ENCODE results near the gene PGAM2. TPM values are rescaled to one million over a fixed set of nuclear protein-coding genes. Genes with fewer than 3 reads are reported as not detected.

PGAM2 gene
- total RNA-seq, 1 donor = not detected

DNA sequence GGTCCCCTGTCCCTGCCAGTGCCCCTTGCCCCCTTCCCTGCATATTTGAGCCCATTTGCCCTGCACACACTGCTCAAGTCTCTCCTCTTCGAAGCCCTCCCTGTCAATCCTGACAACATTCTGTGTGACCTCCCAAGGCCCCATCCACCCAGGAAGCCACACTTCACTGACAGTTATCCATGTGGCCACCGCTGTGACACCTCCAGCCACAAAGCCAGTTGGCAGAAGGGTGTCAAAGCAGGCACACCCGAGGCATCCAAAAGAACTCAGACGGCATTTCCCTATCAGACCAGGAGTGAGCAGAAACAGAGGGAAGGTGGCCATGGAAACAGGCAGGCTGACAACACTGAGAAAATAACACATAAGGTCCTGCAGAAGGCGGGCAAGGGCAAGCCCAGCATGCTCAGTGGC lies 12.3 kb upstream of the PGAM2 start:
- TF ChIP-seq, protein P1, sequence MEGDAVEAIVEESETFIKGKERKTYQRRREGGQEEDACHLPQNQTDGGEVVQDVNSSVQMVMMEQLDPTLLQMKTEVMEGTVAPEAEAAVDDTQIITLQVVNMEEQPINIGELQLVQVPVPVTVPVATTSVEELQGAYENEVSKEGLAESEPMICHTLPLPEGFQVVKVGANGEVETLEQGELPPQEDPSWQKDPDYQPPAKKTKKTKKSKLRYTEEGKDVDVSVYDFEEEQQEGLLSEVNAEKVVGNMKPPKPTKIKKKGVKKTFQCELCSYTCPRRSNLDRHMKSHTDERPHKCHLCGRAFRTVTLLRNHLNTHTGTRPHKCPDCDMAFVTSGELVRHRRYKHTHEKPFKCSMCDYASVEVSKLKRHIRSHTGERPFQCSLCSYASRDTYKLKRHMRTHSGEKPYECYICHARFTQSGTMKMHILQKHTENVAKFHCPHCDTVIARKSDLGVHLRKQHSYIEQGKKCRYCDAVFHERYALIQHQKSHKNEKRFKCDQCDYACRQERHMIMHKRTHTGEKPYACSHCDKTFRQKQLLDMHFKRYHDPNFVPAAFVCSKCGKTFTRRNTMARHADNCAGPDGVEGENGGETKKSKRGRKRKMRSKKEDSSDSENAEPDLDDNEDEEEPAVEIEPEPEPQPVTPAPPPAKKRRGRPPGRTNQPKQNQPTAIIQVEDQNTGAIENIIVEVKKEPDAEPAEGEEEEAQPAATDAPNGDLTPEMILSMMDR (IDR thresholded peaks at IDR 0.05; ENCODE audit: insufficient read depth, low read length) = no peak
- no peak overlapping the region for H3K4me3 ChIP-seq (ENCODE audit: low read depth, low read length)
- DNase-seq (ENCODE audit: low read depth) = no peak

DNA sequence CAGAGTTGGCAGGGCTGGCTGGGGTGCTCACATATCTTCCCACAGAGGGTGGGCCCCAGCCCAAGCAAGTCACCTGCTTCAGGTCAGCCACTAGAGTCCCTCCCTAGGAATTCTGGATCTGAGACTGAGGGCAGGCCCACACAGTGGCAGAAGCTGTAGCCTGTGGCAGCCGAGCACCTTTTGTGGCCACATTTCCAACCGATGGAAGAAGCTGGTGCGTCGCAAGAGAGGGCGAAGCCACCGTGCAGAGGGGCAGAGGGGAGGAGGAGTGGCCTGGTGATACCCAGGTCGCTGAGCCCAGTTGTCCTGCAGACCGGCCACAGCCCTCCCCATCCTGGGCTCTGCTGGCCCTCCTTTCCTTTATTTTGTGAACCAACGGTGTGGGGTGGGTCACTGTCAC lies 11.7 kb upstream of the PGAM2 start:
- TF ChIP-seq, protein P1 (IDR thresholded peaks at IDR 0.05; ENCODE audit: insufficient read depth, low read length) = no peak
- DNase-seq (ENCODE audit: low read depth) = no peak
- H3K4me3 ChIP-seq (ENCODE audit: low read depth, low read length) = no peak overlapping the region

DNA sequence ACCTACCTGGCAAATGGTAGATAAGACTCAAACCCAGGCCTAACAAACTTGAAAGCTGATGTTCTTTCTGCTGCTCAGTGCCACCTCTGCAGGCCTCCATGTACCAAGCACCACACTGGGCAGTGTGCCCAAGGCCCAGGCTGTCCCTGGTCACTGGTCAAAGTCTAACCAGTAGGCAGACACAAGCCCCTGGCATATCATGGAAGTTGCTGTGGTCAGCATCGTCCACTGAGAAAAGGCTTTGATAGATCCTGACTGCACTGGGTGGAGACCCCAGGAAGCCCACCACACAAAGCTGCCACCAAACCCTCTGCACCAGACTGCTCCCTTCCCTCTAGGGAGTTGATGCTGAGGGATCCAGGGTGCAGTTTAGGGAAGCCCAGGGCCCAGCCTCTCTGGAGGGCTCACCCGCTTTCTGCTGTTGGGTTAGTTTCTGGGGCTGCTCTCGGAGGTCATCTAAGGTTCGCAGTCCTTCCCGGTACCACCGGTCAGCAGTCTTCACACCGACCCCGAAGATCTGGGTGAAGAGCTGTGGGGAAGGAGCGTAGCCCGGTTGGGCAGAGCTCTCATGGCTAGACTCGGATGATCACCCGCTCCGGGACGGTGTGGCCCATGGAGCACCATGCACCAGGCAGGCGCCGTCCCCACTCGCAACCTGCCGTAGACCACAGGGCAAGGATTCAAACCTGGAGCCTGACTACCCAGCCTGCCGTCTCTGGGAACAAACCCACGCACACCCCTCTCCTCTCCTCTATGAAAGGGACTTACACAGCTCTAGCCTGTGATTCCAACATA lies 10.9 kb upstream of the PGAM2 start:
- no peak overlapping the region for H3K4me3 ChIP-seq (ENCODE audit: low read depth, low read length)
- no peak for DNase-seq (ENCODE audit: low read depth)
- TF ChIP-seq, protein P1 (IDR thresholded peaks at IDR 0.05; ENCODE audit: insufficient read depth, low read length) = no peak

DNA sequence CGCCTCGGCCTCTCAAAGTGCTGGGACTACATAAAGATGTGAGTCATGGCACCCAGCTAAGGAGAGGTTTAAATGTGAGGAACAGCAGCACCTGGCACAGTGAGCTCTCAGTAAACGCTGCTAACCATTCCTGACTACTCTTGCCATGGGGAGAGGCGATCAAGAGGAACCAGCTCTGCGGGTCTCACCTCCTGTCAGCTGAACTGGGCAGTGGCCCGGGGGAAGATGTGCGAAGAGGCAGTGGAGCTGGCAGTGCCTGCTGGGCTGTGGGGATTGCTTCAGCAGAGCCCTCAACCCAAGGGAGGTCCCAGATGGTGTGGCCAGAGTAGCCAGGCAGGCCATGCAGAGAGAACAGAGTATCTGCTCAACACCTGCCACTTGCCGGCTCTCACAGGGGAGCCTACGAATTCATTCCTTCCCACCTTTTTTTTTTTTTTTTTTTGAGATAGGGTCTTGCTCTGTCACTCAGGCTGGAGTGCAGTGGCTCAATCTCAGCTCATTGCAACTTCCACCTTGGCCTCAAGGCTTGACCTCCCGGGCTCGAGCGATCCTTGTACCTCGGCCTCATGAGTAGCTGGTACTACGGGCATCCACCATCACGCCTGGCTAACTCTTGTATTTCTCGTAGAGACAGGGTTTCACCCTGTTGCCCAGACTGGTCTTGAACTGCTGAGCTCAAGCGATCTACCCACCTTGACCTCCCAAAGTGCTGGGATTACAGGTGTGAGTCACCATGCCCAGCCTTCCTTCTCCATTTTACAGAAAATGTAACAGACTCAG lies 10.1 kb upstream of the PGAM2 start:
- TF ChIP-seq, protein P1 (IDR thresholded peaks at IDR 0.05; ENCODE audit: insufficient read depth, low read length) = no peak
- no peak for DNase-seq (ENCODE audit: low read depth)
- H3K4me3 ChIP-seq (ENCODE audit: low read depth, low read length) = no peak overlapping the region

DNA sequence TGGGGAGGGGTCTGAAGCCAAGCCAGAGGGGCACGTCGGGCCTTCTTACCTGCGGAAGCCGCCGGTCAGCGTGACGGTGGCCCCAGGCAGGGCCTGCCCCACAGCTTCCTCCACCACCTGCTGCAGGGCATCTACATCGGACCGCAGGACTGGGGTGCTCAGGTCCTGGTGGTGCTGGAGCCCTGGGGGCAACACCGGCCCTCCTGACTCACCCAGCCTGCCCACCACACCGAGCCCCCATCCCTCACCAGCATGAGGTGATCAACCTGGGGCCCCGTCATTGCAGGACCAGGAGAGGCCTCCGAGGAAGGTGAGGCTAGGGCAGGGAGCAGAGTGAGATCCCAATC lies 9.0 kb upstream of the PGAM2 start:
- H3K4me3 ChIP-seq (ENCODE audit: low read depth, low read length) = no peak overlapping the region
- TF ChIP-seq, protein P1 (IDR thresholded peaks at IDR 0.05; ENCODE audit: insufficient read depth, low read length) = no peak
- no peak for DNase-seq (ENCODE audit: low read depth)

DNA sequence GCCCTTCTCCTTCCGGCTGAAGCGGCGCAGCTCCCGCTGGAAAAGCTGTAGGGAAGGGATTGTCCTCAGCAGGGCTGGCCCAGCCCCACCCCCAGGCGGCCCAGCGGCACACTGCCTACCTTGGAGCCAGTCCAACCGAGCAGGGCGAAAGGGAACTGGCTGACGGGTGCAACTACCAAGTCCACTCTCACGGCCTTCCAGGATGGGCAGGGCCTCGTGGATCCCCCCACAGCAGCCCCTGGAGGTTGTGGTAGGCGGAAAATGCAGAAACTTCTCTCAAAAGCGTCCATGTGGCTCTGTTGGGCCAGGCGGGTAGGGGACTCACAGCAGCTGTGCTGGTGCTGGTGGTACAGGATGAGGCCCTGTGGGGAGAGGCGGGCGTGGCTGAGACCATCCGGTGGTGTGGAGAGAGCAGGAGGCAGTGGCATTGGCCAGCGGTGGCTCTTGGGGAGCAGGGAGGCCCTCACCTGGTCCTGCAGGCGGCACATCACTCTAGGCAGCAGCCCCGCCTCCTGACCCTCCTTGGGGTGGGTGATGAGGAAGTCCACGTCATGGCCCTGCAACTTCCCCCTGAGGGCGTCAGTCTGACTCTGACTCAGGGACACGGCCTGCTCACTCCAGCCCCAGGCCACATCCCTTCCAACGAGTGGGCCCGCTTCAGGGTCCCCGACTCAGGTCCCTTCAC lies 8.4 kb upstream of the PGAM2 start:
- H3K4me3 ChIP-seq (ENCODE audit: low read depth, low read length) = no peak overlapping the region
- TF ChIP-seq, protein P1 (IDR thresholded peaks at IDR 0.05; ENCODE audit: insufficient read depth, low read length) = no peak
- no peak for DNase-seq (ENCODE audit: low read depth)

Measured in fibroblast of the aortic adventitia (primary cell).